OCI-LY1 (cell line): ENCODE results near the gene LMF1.

Experiments
- H2AFZ ChIP-seq: fragments of 200-600 bp; sonication (generic), shearing (Covaris generic); 2 replicates; pipeline ENCODE4 v1.6.0; 2014; ENCODE audit warnings: antibody characterized with exemption, mild to moderate bottlenecking, low read length
- H3F3A ChIP-seq: fragments of 200-600 bp; sonication (generic), shearing (Covaris generic); 2 replicates; pipeline ENCODE4 v1.6.0; 2014; ENCODE audit warnings: mild to moderate bottlenecking, antibody characterized with exemption, low read length, moderate library complexity; ENCODE audit not compliant: insufficient read depth
- H3K27ac ChIP-seq: fragments of 200-600 bp; sonication (generic); 2 replicates; pipeline ENCODE4 v1.5.1; 2014; ENCODE audit warnings: low read length, mixed run types, mild to moderate bottlenecking, low read depth; ENCODE audit not compliant: poor library complexity, severe bottlenecking
- H3K27me3 ChIP-seq: fragments of 200-600 bp; sonication (generic); 2 replicates; pipeline ENCODE4 v1.6.0; 2014; ENCODE audit warnings: antibody characterized with exemption, mild to moderate bottlenecking, low read length, moderate library complexity; ENCODE audit not compliant: insufficient read depth
- H3K36me3 ChIP-seq: fragments of 200-600 bp; sonication (generic); 2 replicates; pipeline ENCODE4 v1.6.1; 2014; ENCODE audit warnings: mild to moderate bottlenecking, antibody characterized with exemption, low read length, moderate library complexity, mixed read lengths; ENCODE audit not compliant: insufficient read depth
- H3K4me1 ChIP-seq: fragments of 200-600 bp; sonication (generic); 2 replicates; pipeline ENCODE4 v1.5.1; 2014; ENCODE audit warnings: mild to moderate bottlenecking, low read length, moderate library complexity; ENCODE audit not compliant: insufficient read depth, severe bottlenecking
- H3K4me2 ChIP-seq: fragments of 200-600 bp; sonication (generic), shearing (Covaris generic); 2 replicates; pipeline ENCODE4 v1.6.1; 2014; ENCODE audit warnings: low read length
- H3K4me3 ChIP-seq: fragments of 200-600 bp; sonication (generic); 2 replicates; pipeline ENCODE4 v1.5.1; 2014; ENCODE audit warnings: low read length, low read depth, mild to moderate bottlenecking, mixed read lengths; ENCODE audit not compliant: poor library complexity, severe bottlenecking
- H3K79me2 ChIP-seq: fragments of 200-600 bp; shearing (Covaris generic); 2 replicates; pipeline ENCODE4 v1.6.1; 2016; ENCODE audit warnings: mixed run types, low read length, mixed read lengths; ENCODE audit not compliant: insufficient read depth
- H3K9ac ChIP-seq: fragments of 200-600 bp; sonication (generic), shearing (Covaris generic); 2 replicates; pipeline ENCODE4 v1.6.1; 2014; ENCODE audit warnings: mild to moderate bottlenecking, low read length, mixed read lengths
- H3K9me2 ChIP-seq: fragments of 200-600 bp; sonication (generic), shearing (Covaris generic); 2 replicates; pipeline ENCODE4 v1.6.1; 2014; ENCODE audit warnings: low read depth, mild to moderate bottlenecking, low read length, mixed read lengths
- H3K9me3 ChIP-seq: fragments of 200-600 bp; shearing (Covaris generic); 2 replicates; pipeline ENCODE4 v1.6.1; 2014; ENCODE audit warnings: low read length, mixed read lengths
- H4K20me1 ChIP-seq: fragments of 200-600 bp; sonication (generic), shearing (Covaris generic); 2 replicates; pipeline ENCODE4 v1.6.0; 2016; ENCODE audit warnings: mild to moderate bottlenecking, low read length; ENCODE audit not compliant: insufficient read depth
- CTCF ChIP-seq: fragments of 200-600 bp; sonication (generic), shearing (Covaris generic); IDR thresholded peaks from 2 replicates; pipeline ENCODE4 v1.5.1; 2017; ENCODE audit warnings: mild to moderate bottlenecking, antibody characterized with exemption, low read length, moderate library complexity, mixed read lengths
- EZH2 ChIP-seq: fragments of 200-600 bp; sonication (generic), shearing (Covaris generic); IDR thresholded peaks from 2 replicates; pipeline ENCODE4 v1.8.0; 2017; ENCODE audit warnings: borderline replicate concordance, mixed run types, mild to moderate bottlenecking, antibody characterized with exemption, low read length, moderate library complexity, mixed read lengths

The LMF1 gene

GRCh38 chr16:893360-893759 is 77.4 kb downstream of the LMF1 start:
- no peaks in the 10 kb centered on the region for H3K9me3 ChIP-seq
- H3K4me3 ChIP-seq: no peak overlapping the region
- no peaks in the 10 kb centered on the region for H3K79me2 ChIP-seq
- H3K4me1 ChIP-seq: no peaks in the 10 kb centered on the region
- no peaks in the 10 kb centered on the region for H4K20me1 ChIP-seq
- no peak overlapping the region for H3K27ac ChIP-seq
- H3K27me3 ChIP-seq: no peaks in the 10 kb centered on the region
- H3F3A ChIP-seq: no peaks in the 10 kb centered on the region
- no peaks in the 10 kb centered on the region for H3K36me3 ChIP-seq
- no peak overlapping the region for H3K9ac ChIP-seq
- TF ChIP-seq CTCF (no peak), EZH2 (no peak)
- H3K9me2 ChIP-seq: no peaks in the 10 kb centered on the region
- H3K4me2 ChIP-seq: no peak overlapping the region
- H2AFZ ChIP-seq: no peak overlapping the region

GRCh38 chr16:892536-893255 is 78.1 kb downstream of the LMF1 start:
- Histone ChIP-seq H3K27me3 (no peaks in the 10 kb centered on the region), H3K4me2 (no peak overlapping the region), H2AFZ (no peak overlapping the region), H3K79me2 (no peaks in the 10 kb centered on the region), H3K36me3 (no peaks in the 10 kb centered on the region), H3F3A (no peaks in the 10 kb centered on the region), H3K4me1 (no peaks in the 10 kb centered on the region), H3K9me2 (no peaks in the 10 kb centered on the region), H3K9me3 (no peaks in the 10 kb centered on the region), H3K9ac (no peak overlapping the region), H3K4me3 (no peak overlapping the region), H4K20me1 (no peaks in the 10 kb centered on the region), H3K27ac (no peak overlapping the region)
- TF ChIP-seq CTCF (no peak), EZH2 (no peak)

GRCh38 chr16:892006-892405 is 78.8 kb downstream of the LMF1 start:
- Histone ChIP-seq H3K9ac (no peak overlapping the region), H3K9me2 (no peaks in the 10 kb centered on the region), H3K4me1 (no peaks in the 10 kb centered on the region), H3K9me3 (no peaks in the 10 kb centered on the region), H3K27ac (no peak overlapping the region), H3K79me2 (no peaks in the 10 kb centered on the region), H2AFZ (no peak overlapping the region), H3K4me2 (no peak overlapping the region), H3K4me3 (no peak overlapping the region), H4K20me1 (no peaks in the 10 kb centered on the region), H3F3A (no peaks in the 10 kb centered on the region), H3K27me3 (no peaks in the 10 kb centered on the region), H3K36me3 (no peaks in the 10 kb centered on the region)
- TF ChIP-seq EZH2: no peak
- no peak for TF ChIP-seq CTCF
